HUES64 (cell line): ENCODE measurements around the gene GRB10.
"Not testable (repeated sequence)": the region's sequence is repeated elsewhere in the genome, so short reads cannot be mapped to it uniquely, and the experiment has no call there.

ENCODE experiments used
- H3K27ac ChIP-seq: 2 replicates; pipeline ENCODE4 v1.7.0; 2013; ENCODE audit warnings: low read depth, low read length, inconsistent platforms
- H3K27me3 ChIP-seq: 2 replicates; pipeline ENCODE4 v1.6.1; 2013; ENCODE audit warnings: mild to moderate bottlenecking, low read length; ENCODE audit not compliant: insufficient read depth
- H3K36me3 ChIP-seq: 2 replicates; pipeline ENCODE4 v1.6.1; 2013; ENCODE audit warnings: mild to moderate bottlenecking, low read length; ENCODE audit not compliant: insufficient read depth
- H3K4me1 ChIP-seq: 2 replicates; pipeline ENCODE4 v1.6.1; 2013; ENCODE audit warnings: mild to moderate bottlenecking, low read length, moderate library complexity; ENCODE audit not compliant: insufficient read depth
- H3K4me3 ChIP-seq: 2 replicates; pipeline ENCODE4 v1.5.1; 2013; ENCODE audit warnings: mild to moderate bottlenecking, low read length, moderate library complexity
- H3K9ac ChIP-seq: 2 replicates; pipeline ENCODE4 v1.6.1; 2013; ENCODE audit warnings: mild to moderate bottlenecking, low read depth, low read length
- H3K9me3 ChIP-seq: 2 replicates; pipeline ENCODE4 v1.6.1; 2013; ENCODE audit warnings: low read depth, low read length; ENCODE audit not compliant: insufficient read depth
- WGBS: fragments of 150-250, 120-280 bp; methylation state at CpG from one replicate; pipeline ENCODE4 v1.1.7; 2013; ENCODE audit warnings: missing lambda C conversion rate; 5-methylcytosine and 5-hydroxymethylcytosine counted together

Gene GRB10

GRCh38 chr7:50739744-50740435 is 42.8 kb downstream of the GRB10 start:
- Histone ChIP-seq H3K27me3 (no peaks in the 10 kb centered on the region), H3K4me1 (no peaks in the 10 kb centered on the region), H3K4me3 (no peak overlapping the region), H3K36me3 (peaks cover 3% of the 10 kb centered on the region; the same call in 1 of the 2 replicates), H3K9me3 (no peaks in the 10 kb centered on the region), H3K9ac (no peak overlapping the region), H3K27ac (no peak overlapping the region)
- WGBS, result 80% methylated on average over 7 of the region's 7 CpGs

DNA sequence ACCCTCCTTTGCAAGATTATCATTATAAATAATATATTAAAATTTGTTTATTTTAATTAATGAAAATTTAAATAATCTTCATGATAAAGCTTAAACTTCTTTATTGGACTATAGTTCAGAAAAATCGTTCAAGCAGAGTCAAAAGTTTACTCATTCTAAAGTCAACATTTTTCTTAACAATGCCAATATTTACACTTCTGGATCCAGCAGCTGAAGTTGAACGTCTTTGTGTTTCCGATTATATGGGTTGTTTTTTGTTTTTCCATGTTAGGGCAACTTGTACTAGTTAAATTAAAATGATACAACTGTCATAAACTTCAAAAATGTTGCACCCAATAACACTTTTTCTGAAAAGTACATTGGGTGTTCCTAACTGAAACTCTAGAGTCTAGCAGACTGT is 43.8 kb downstream of the GRB10 start:
- H3K27ac ChIP-seq, result no peak overlapping the region
- H3K4me3 ChIP-seq, result no peak overlapping the region
- no peaks in the 10 kb centered on the region for H3K4me1 ChIP-seq
- no peaks in the 10 kb centered on the region for H3K9me3 ChIP-seq
- H3K36me3 ChIP-seq, result no peaks in the 10 kb centered on the region
- no peaks in the 10 kb centered on the region for H3K27me3 ChIP-seq
- WGBS, result 50% methylated on average over 2 of the region's 3 CpGs
- no peak overlapping the region for H3K9ac ChIP-seq

- WGBS, result 94% methylated on average over 8 of the region's 8 CpGs
- H3K36me3 ChIP-seq, H3K27me3 ChIP-seq, H3K4me3 ChIP-seq, H3K27ac ChIP-seq, H3K4me1 ChIP-seq, H3K9ac ChIP-seq, H3K9me3 ChIP-seq: not testable (repeated sequence)
These were observed 46.9 kb downstream of the GRB10 start for GRCh38 chr7:50735836-50736235.

DNA sequence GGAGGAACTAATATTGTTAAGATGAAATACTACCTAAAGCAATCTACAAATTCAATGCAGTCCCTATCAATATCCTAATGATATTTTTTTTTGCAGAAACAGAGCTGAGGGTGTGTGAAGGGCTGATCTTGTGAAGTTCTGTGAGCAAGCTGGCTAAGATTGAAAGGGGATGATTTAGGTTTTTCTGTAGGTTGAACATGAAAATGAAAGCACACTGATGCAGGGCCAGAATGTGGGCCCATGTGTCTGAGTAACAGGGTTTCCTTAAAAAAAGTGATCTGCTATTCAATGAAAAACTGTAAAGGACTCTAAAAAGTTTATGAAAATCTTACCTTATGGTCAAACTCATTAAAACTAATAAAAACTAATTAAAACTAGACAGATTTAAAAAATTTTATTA is 47.4 kb downstream of the GRB10 start:
- Histone ChIP-seq H3K9ac (no peak overlapping the region), H3K27me3 (no peaks in the 10 kb centered on the region), H3K36me3 (peaks cover 5% of the 10 kb centered on the region; the same call in 1 of the 2 replicates), H3K4me1 (no peaks in the 10 kb centered on the region), H3K4me3 (no peak overlapping the region), H3K27ac (no peak overlapping the region), H3K9me3 (no peaks in the 10 kb centered on the region)

DNA sequence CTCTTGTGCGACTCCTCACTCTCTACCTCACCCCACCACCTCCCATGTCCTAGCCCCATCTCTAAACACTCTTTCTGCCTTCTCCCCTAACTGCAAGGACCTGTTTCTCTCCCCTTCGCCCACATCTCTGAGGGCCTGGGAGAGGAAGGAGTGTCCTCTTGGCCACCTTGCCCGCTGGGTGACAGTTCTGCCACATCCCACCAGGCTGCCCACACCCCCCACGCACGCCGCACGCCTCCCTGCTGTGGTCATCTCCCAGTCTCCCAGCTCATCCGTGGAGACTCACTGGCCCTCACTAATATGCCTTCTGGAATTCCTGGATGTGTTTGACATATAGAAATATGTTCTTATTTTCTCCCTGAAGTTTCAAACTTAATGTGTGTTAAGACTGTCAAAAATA is 48.5 kb downstream of the GRB10 start:
- H3K4me1 ChIP-seq, result no peaks in the 10 kb centered on the region
- H3K27me3 ChIP-seq, result no peaks in the 10 kb centered on the region
- no peak overlapping the region for H3K9ac ChIP-seq
- H3K4me3 ChIP-seq, result no peak overlapping the region
- H3K27ac ChIP-seq, result no peak overlapping the region
- H3K36me3 ChIP-seq, result peaks cover 5% of the 10 kb centered on the region; the same call in 1 of the 2 replicates
- H3K9me3 ChIP-seq, result no peaks in the 10 kb centered on the region
- 95% methylated on average over 8 of the region's 8 CpGs for WGBS

DNA sequence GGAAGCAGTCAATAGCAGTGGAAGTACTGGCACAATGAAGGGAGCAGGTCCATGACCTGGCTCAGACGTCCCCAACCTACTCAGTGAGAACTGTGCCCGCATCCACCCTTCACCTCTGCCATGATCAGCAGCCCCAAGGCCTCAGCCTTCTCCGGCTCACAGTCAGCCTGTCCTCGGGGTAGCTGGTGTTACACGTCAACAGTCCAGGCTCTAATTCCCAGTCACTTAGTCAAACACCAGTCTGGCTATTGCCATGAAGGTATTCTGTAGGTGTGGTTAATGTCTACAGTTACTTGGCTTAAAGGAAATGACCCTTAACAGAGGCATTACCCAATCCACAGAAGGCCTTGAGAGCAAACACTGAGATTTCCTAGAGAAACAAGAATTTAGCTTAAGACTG is 49.1 kb downstream of the GRB10 start:
- Histone ChIP-seq H3K36me3 (peaks cover 5% of the 10 kb centered on the region; the same call in 1 of the 2 replicates), H3K27ac (no peak overlapping the region), H3K9ac (no peak overlapping the region; the same call in 1 of the 2 replicates), H3K9me3 (no peaks in the 10 kb centered on the region), H3K4me3 (no peak overlapping the region), H3K27me3 (no peaks in the 10 kb centered on the region), H3K4me1 (no peaks in the 10 kb centered on the region)
- 89% methylated on average over 5 of the region's 5 CpGs for whole genome bisulfite sequencing

GRCh38 chr7:50731703-50732582 is 50.8 kb downstream of the GRB10 start:
- no peaks in the 10 kb centered on the region for H3K9me3 ChIP-seq
- H3K9ac ChIP-seq, result no peak overlapping the region
- no peaks in the 10 kb centered on the region for H3K4me1 ChIP-seq
- WGBS, result 95% methylated on average over 21 of the region's 21 CpGs
- H3K4me3 ChIP-seq, result no peak overlapping the region
- no peak overlapping the region for H3K27ac ChIP-seq
- H3K36me3 ChIP-seq, result peaks cover 5% of the 10 kb centered on the region; the same call in 1 of the 2 replicates
- no peaks in the 10 kb centered on the region for H3K27me3 ChIP-seq

DNA sequence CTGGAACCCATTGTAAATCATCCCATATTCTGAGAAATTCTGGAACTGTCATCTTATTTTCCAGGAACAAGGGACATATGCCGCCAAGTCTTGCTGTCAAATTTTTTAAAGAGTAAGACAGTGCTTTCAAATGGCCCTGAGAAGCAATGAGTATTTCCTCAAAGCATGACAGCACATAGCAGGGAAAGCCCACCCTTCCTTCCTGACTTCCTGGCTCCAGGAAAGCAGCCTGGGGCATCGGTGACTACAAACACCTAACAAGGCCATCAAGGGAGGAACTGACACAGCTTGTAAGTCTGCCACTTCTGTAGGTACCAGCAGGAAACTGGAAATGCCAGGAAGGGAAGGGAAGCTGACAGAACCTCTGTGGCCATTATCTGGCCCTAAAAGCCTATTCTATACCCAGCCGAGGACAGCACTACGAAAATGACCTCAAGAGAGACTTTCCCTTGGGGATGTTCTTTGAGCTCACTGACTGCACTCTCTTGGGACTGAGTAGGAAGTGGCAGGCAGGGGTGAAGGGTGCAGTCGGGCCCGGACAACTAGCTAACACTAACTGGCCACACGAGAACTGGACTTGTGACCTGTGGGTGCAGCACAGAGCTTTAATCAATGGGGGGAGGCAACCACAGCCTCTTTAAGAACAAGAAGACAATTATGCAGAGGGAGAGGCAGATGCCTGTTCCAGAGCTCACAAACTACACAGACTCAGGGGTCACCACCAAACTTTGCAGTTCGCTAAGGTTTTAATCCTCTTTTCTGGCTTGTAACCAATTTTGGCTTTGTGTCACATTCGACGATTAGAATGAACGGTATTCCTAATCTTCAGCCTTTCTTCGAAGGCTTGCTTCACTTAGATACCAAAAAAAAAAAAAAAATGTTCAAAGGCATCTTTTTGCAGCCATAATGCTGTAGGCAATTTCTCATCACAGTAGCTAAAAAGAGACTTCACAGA is 52.0 kb downstream of the GRB10 start:
- Histone ChIP-seq H3K27ac (no peak overlapping the region), H3K4me3 (no peak overlapping the region), H3K9ac (no peak overlapping the region), H3K4me1 (no peaks in the 10 kb centered on the region), H3K27me3 (no peaks in the 10 kb centered on the region), H3K36me3 (peaks cover 5% of the 10 kb centered on the region; the same call in 1 of the 2 replicates), H3K9me3 (no peaks in the 10 kb centered on the region)
- 94% methylated on average over 12 of the region's 12 CpGs for WGBS

DNA sequence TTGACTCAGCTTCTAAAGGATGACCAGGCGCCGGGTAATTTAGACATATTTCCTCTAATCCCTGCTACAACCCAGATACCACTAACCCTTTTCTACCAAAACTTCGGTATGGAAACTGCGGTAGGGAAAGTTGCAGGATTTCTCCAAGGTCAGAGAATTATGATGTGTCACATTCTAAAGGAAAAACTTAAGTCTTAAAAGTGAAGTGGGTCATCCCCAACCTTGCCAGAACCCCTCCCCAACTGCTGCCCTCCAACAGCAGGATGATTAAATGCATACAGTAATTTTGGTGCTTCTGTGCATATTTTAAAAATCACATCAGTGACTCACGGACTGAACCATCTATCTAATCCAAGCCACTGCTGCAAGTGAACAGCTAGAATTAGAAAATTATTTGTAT is 52.7 kb downstream of the GRB10 start:
- no peak overlapping the region for H3K27ac ChIP-seq
- no peak overlapping the region for H3K4me3 ChIP-seq
- no peaks in the 10 kb centered on the region for H3K4me1 ChIP-seq
- peaks cover 5% of the 10 kb centered on the region; the same call in 1 of the 2 replicates for H3K36me3 ChIP-seq
- H3K9ac ChIP-seq, result no peak overlapping the region
- no peaks in the 10 kb centered on the region for H3K9me3 ChIP-seq
- 100% methylated on average over 4 of the region's 5 CpGs for WGBS
- H3K27me3 ChIP-seq, result no peaks in the 10 kb centered on the region

- Histone ChIP-seq H3K4me3 (no peak overlapping the region), H3K9ac (no peak overlapping the region), H3K27ac (no peak overlapping the region), H3K9me3 (no peaks in the 10 kb centered on the region), H3K27me3 (no peaks in the 10 kb centered on the region), H3K4me1 (no peaks in the 10 kb centered on the region), H3K36me3 (peaks cover 5% of the 10 kb centered on the region; the same call in 1 of the 2 replicates)
- WGBS, result 95% methylated on average over 2 of the region's 2 CpGs
These were observed 54.5 kb downstream of the GRB10 start for GRCh38 chr7:50728184-50728583.
